Measurements from ENCODE around the gene SCN3A. TPM values are rescaled to one million over a fixed set of nuclear protein-coding genes. Genes with fewer than 3 reads are reported as not detected.
A peak's percentile ranks its signal among the peaks of the same experiment; 100 is the strongest.

SCN3A gene
- total RNA-seq (1 to 10 TPM in 1 of 2 donors, under 1 TPM in 1; 0.71 to 2.3 TPM), polyA plus RNA-seq (under 1 TPM; 0.06 to 0.16 TPM)
- long read RNA-seq, donor 1 = 0 reads
- long read RNA-seq, donor 2 = 0 reads
- long read RNA-seq, donor 3 = 0 reads
- long read RNA-seq, donor 4 = 0 reads
- long read RNA-seq, donor 5 = 0 reads

DNA sequence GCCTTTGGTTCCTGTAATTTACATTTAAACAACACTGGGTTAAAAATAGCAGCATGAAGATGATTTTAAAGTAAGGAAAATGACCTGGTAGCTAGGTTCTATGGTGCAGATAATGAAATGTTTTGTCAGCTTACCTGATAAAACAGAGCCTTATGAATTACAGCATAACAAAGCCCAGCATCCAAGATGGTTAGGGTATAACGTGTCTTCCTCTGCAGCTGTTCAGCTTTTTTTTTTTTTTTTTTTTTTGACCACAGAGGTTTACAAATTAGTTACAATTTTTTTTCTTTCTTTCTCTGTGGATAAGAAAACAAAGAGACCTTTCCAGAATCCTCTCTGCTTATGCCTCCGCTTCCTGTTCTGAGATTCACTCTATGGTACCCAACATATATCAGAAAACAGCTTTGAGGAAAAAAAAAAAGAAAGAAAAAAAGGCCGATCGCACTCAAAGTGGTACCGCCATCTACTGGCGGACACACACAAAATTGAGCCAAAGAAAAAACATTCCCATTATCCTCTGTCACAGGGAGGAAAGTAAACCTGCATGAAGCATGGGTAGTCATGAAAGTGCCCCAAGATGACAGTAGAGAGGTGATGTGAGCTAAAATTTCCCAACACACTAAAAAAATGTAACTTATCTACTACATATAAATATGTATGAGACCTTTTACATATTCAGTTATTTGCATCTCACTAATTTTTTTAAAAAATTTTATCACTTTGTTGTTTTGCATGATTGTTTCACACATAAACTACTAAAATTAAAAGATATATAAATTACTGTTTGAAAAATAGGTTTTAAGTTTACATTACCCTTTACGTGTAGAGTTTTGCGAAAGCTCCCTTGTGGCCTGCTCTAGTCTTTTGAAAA, at the start of gene SCN3A:
Gene SCN3A (minus strand): TSS at position 362 of the 871 bp plus-strand sequence. CDS start 27,656 bp downstream, outside the sequence.
- no peak within 1 kb of the TSS for H3K9ac ChIP-seq (ENCODE audit: insufficient read depth in 1 of 2, low read length in 2 of 2)
- WGBS, 2 donors = 20 to 23% methylated on average over 8 of the region's 8 CpGs
- no peaks in the 10 kb centered on the region for H3K4me1 ChIP-seq (ENCODE audit: control insufficient read depth in 5 of 5, insufficient read depth in 5 of 5, low read length in 5 of 5)
- H3K27ac ChIP-seq (ENCODE audit: low read depth in 1 of 2, low read length in 1 of 2) = no peak within 1 kb of the TSS
- ATAC-seq (ENCODE audit: insufficient read depth, low FRiP score) (no peak), DNase-seq (peak; percentile 31 to 67 (median 55))
- no peaks in the 10 kb centered on the region for H3K9me3 ChIP-seq (ENCODE audit: control insufficient read depth in 4 of 4, insufficient read depth in 3 of 4, low read length in 3 of 4)
- TF ChIP-seq, protein P1, sequence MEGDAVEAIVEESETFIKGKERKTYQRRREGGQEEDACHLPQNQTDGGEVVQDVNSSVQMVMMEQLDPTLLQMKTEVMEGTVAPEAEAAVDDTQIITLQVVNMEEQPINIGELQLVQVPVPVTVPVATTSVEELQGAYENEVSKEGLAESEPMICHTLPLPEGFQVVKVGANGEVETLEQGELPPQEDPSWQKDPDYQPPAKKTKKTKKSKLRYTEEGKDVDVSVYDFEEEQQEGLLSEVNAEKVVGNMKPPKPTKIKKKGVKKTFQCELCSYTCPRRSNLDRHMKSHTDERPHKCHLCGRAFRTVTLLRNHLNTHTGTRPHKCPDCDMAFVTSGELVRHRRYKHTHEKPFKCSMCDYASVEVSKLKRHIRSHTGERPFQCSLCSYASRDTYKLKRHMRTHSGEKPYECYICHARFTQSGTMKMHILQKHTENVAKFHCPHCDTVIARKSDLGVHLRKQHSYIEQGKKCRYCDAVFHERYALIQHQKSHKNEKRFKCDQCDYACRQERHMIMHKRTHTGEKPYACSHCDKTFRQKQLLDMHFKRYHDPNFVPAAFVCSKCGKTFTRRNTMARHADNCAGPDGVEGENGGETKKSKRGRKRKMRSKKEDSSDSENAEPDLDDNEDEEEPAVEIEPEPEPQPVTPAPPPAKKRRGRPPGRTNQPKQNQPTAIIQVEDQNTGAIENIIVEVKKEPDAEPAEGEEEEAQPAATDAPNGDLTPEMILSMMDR (IDR thresholded peaks at IDR 0.05; ENCODE audit: control extremely low read depth, extremely low read depth) = peak; percentile 37
- H3K36me3 ChIP-seq (ENCODE audit: control insufficient read depth in 4 of 4, insufficient read depth in 4 of 4, low read length in 4 of 4) = no peaks in the 10 kb centered on the region
- H3K4me3 ChIP-seq = no peak within 1 kb of the TSS
- no peaks in the 10 kb centered on the region for H3K27me3 ChIP-seq (ENCODE audit: control insufficient read depth in 3 of 3, insufficient read depth in 3 of 3, low read length in 2 of 3)

DNA sequence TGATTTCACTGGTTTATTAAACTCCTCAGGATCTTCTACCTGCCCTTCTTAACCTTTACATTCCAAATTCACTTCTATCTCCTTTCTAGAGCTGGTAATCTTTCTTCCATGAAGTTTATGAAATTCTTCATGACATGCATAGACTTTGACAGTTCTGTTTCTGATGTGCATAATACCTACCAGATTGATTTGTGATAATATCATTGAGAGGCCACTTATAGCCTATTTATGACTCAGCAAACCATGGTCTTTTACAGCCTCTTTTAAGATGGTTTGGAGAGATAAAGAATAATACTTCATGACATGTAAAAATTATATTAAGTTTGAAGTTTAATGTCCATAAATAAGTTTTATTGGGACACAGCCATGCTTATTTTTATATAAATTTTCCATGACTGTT, 49.3 kb upstream of the SCN3A start:
- H3K4me3 ChIP-seq = no peak overlapping the region
- H3K36me3 ChIP-seq (ENCODE audit: control insufficient read depth in 4 of 4, insufficient read depth in 4 of 4, low read length in 4 of 4) = no peaks in the 10 kb centered on the region
- no peaks in the 10 kb centered on the region for H3K27me3 ChIP-seq (ENCODE audit: control insufficient read depth in 3 of 3, insufficient read depth in 3 of 3, low read length in 2 of 3)
- no peaks in the 10 kb centered on the region for H3K9me3 ChIP-seq (ENCODE audit: control insufficient read depth in 4 of 4, insufficient read depth in 3 of 4, low read length in 3 of 4)
- ATAC-seq (ENCODE audit: insufficient read depth, low FRiP score) (no peak), DNase-seq (no peak)
- TF ChIP-seq, protein P1 (IDR thresholded peaks at IDR 0.05; ENCODE audit: control extremely low read depth, extremely low read depth) = no peak
- H3K9ac ChIP-seq (ENCODE audit: insufficient read depth in 1 of 2, low read length in 2 of 2) = no peak overlapping the region
- H3K27ac ChIP-seq (ENCODE audit: low read depth in 1 of 2, low read length in 1 of 2) = no peak overlapping the region
- H3K4me1 ChIP-seq (ENCODE audit: control insufficient read depth in 5 of 5, insufficient read depth in 5 of 5, low read length in 5 of 5) = no peaks in the 10 kb centered on the region

DNA sequence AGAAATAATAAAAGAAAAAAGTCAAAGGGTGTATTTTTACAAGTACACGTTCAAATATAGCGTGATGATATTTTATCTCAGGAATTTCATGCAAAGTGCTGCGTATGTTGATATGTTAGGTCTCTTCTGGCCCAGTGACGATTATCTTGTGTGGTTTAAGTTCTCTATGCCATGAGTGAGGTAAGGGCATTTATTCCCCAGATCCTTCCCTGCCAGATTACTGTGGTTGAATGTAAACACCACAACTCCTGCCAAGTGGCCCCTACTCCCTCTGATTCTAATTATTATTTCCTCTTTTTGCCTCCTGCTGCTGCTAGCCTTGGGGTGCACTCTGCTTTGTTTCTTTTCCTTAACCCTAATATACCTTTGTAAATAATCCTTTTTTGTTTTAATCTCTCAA, 47.5 kb upstream of the SCN3A start:
- Histone ChIP-seq H3K9me3 (ENCODE audit: control insufficient read depth in 4 of 4, insufficient read depth in 3 of 4, low read length in 3 of 4) (no peaks in the 10 kb centered on the region), H3K4me1 (ENCODE audit: control insufficient read depth in 5 of 5, insufficient read depth in 5 of 5, low read length in 5 of 5) (no peaks in the 10 kb centered on the region), H3K36me3 (ENCODE audit: control insufficient read depth in 4 of 4, insufficient read depth in 4 of 4, low read length in 4 of 4) (no peaks in the 10 kb centered on the region), H3K4me3 (no peak overlapping the region), H3K27me3 (ENCODE audit: control insufficient read depth in 3 of 3, insufficient read depth in 3 of 3, low read length in 2 of 3) (no peaks in the 10 kb centered on the region), H3K27ac (ENCODE audit: low read depth in 1 of 2, low read length in 1 of 2) (no peak overlapping the region), H3K9ac (ENCODE audit: insufficient read depth in 1 of 2, low read length in 2 of 2) (no peak overlapping the region)
- no peak for ATAC-seq (ENCODE audit: insufficient read depth, low FRiP score)
- 66% methylated on average over 4 of the region's 4 CpGs for WGBS, 2 donors
- peak in 1 of 3 donors; percentile 2 for DNase-seq
- TF ChIP-seq, protein P1 (IDR thresholded peaks at IDR 0.05; ENCODE audit: control extremely low read depth, extremely low read depth) = no peak

Data from lung (tissue), 16 donors.